HepG2 (cell line): Measurements from ENCODE around the gene MACROD2. TPM values are rescaled to one million over a fixed set of nuclear protein-coding genes. Genes with fewer than 3 reads are reported as not detected.

ENCODE experiments used
- ATAC-seq: fragments of 200-7000 bp; cut with Tn5 transposase; 3 replicates; pipeline ENCODE4 v1.9.1; 2020; ENCODE audit warnings: mild to moderate bottlenecking, moderate library complexity
- BruUV-seq: library from RNA; stranded (reverse); fragments of 400-500 nt; replicated peaks from 2 replicates; lab custom pipeline; 2021; lab: Mats Ljungman, UMichigan
- CTCF ChIA-PET: fragments of 300-600 bp; formaldehyde crosslinking; extraction: SDS; loops from one replicate; lab custom pipeline; 2021; ENCODE audit warnings: low total read pairs, inconsistent platforms, low intra/inter-chr PET ratio; lab: Yijun Ruan, JAX
- POLR2A ChIA-PET: fragments of 350-600 bp; sonication (Branson Sonifier 250); formaldehyde crosslinking; loops from one replicate; lab custom pipeline; 2020; ENCODE audit warnings: antibody characterized with exemption, inconsistent platforms; lab: Yijun Ruan, JAX
- DNase-seq: peaks from one replicate; pipeline ENCODE4 v3.0.0-alpha.2; 2015; ENCODE audit warnings: low spot score
- FAIRE-seq: peaks from 3 replicates; lab custom pipeline; 2011; peaks lifted over from hg19 to GRCh38; lab: Jason Lieb, UNC
- H2AFZ ChIP-seq: one replicate; pipeline ENCODE4 v1.6.1; 2011; ENCODE audit warnings: low read length, inconsistent platforms
- H3K27ac ChIP-seq: fragments of 300-600 bp; 3 replicates; pipeline ENCODE4 v1.8.0; 2011; ENCODE audit warnings: mixed run types, mild to moderate bottlenecking, mixed read lengths, low read length, inconsistent platforms; ENCODE audit not compliant: insufficient read depth; ENCODE audit errors: extremely low read length
- H3K27me3 ChIP-seq, 2 experiments: fragments of 200-600 bp in 1 of 2; 2 replicates in 1 of 2; 3 replicates in 1 of 2; pipeline versions ENCODE4 v1.6.0 to v1.8.0; 2011; ENCODE audit warnings: low read length in 2 of 2, mild to moderate bottlenecking in 2 of 2, moderate library complexity in 2 of 2, inconsistent platforms in 1 of 2; ENCODE audit not compliant: insufficient read depth in 2 of 2, control insufficient read depth in 1 of 2
- H3K36me3 ChIP-seq, 2 experiments: fragments of 200-600 bp in 1 of 2; replicated peaks in 1 of 2; 2 replicates in 1 of 2; 3 replicates in 1 of 2; pipeline versions ENCODE4 v1.5.1 to v1.8.0; 2011; ENCODE audit warnings: low read length in 2 of 2, inconsistent platforms in 1 of 2; ENCODE audit not compliant: insufficient read depth in 2 of 2, control insufficient read depth in 1 of 2
- H3K4me1 ChIP-seq: 2 replicates; pipeline ENCODE4 v1.5.1; 2012; ENCODE audit warnings: low read length, inconsistent platforms; ENCODE audit not compliant: insufficient read depth
- H3K4me2 ChIP-seq: 2 replicates; pipeline ENCODE4 v1.6.0; 2011; ENCODE audit warnings: low read depth, low read length, inconsistent platforms
- H3K4me3 ChIP-seq, 3 experiments: fragments of 200-600 bp in 1 of 3; sonication (generic), shearing (Covaris generic) in 1 of 3; replicated peaks in 1 of 3; 2 replicates each; pipeline ENCODE4 v1.5.1; 2011 to 2016; ENCODE audit warnings: low read length in 3 of 3, inconsistent platforms in 2 of 3, low read depth in 2 of 3, mild to moderate bottlenecking in 2 of 3, control low read depth in 1 of 3, mixed read lengths in 1 of 3; ENCODE audit not compliant: insufficient read depth in 1 of 3
- H3K79me2 ChIP-seq: one replicate; pipeline ENCODE4 v1.6.1; 2011; ENCODE audit warnings: low read length, inconsistent platforms; ENCODE audit not compliant: insufficient read depth
- H3K9ac ChIP-seq: 2 replicates; pipeline ENCODE4 v1.6.0; 2011; ENCODE audit warnings: mild to moderate bottlenecking, low read depth, low read length, inconsistent platforms; ENCODE audit not compliant: insufficient read depth
- H3K9me3 ChIP-seq: 2 replicates; pipeline ENCODE4 v1.5.1; 2012; ENCODE audit warnings: mild to moderate bottlenecking, low read length
- H4K20me1 ChIP-seq: 2 replicates; pipeline ENCODE4 v1.6.0; 2011; ENCODE audit warnings: inconsistent platforms, mild to moderate bottlenecking, low read length, moderate library complexity; ENCODE audit not compliant: insufficient read depth
- CENPBD1 ChIP-seq: sonication (generic); formaldehyde crosslinking; IDR thresholded peaks from 2 replicates; pipeline ENCODE4 v1.8.0; 2022; ENCODE audit warnings: missing genetic modification reagents, low read depth, mild to moderate bottlenecking, borderline replicate concordance
- GFI1 ChIP-seq: sonication (generic); formaldehyde crosslinking; IDR thresholded peaks from 2 replicates; pipeline ENCODE4 v1.5.0; 2020; ENCODE audit warnings: missing genetic modification reagents, mild to moderate bottlenecking, borderline replicate concordance
- IRF2 ChIP-seq: IDR thresholded peaks from 2 replicates; pipeline ENCODE4 v1.6.1; 2018; ENCODE audit warnings: missing genetic modification reagents, missing compliant biosample characterization
- NCOA2 ChIP-seq: sonication (generic); formaldehyde crosslinking; IDR thresholded peaks from 2 replicates; pipeline ENCODE4 v1.8.0; 2022; ENCODE audit warnings: inconsistent platforms
- NRL ChIP-seq: sonication (generic); formaldehyde crosslinking; IDR thresholded peaks from 2 replicates; pipeline ENCODE4 v1.5.0; 2020; ENCODE audit warnings: missing genetic modification reagents, mild to moderate bottlenecking, moderate library complexity, borderline replicate concordance
- RAD21 ChIP-seq: fragments of 450-650 bp; formaldehyde crosslinking; IDR thresholded peaks from 2 replicates; pipeline ENCODE4 v1.5.0; 2020; ENCODE audit warnings: mild to moderate bottlenecking
- SUZ12 ChIP-seq: fragments of 150-350 bp; IDR thresholded peaks from 2 replicates; pipeline ENCODE4 v1.6.1; 2014; ENCODE audit warnings: low read depth, low read length
- THRA ChIP-seq: sonication (generic); formaldehyde crosslinking; IDR thresholded peaks from 2 replicates; pipeline ENCODE4 v1.4.0; 2020; ENCODE audit warnings: missing genetic modification reagents, borderline replicate concordance
- ZNF362 ChIP-seq: sonication (generic); formaldehyde crosslinking; IDR thresholded peaks from 2 replicates; pipeline ENCODE4 v1.4.0; 2020; ENCODE audit warnings: missing genetic modification reagents, mild to moderate bottlenecking, borderline replicate concordance
- ZNF772 ChIP-seq: sonication (generic); formaldehyde crosslinking; IDR thresholded peaks from 2 replicates; pipeline ENCODE4 v1.5.0; 2020; ENCODE audit warnings: mild to moderate bottlenecking, missing genetic modification reagents
- ZSCAN12 ChIP-seq: sonication (generic); formaldehyde crosslinking; IDR thresholded peaks from 2 replicates; pipeline ENCODE4 v1.9.0; 2021; ENCODE audit warnings: mild to moderate bottlenecking, missing genetic modification reagents
- WGBS: methylation state at CpG from one replicate; pipeline ENCODE4 v1.1.6; 2017; ENCODE audit warnings: low lambda C conversion rate; 5-methylcytosine and 5-hydroxymethylcytosine counted together
- in situ Hi-C: cut with HindIII; loops from 2 replicates; pipeline ENCODE4 v1.10.0; 2017; ENCODE audit warnings: low pct_unique_long_range_greater_than_20kb; ENCODE audit not compliant: extremely low pct_ligation_motif_present
- intact Hi-C: fragments of 100-400 bp; cut with micrococcal nuclease; formaldehyde crosslinking; loops from one replicate; pipeline ENCODE4 v1.10.0; 2022; ENCODE audit not compliant: unreplicated experiment
- polyA plus RNA-seq, 8 experiments: library from polyadenylated mRNA; depleted of rRNA in 3 of 8; stranded (reverse) in 7 of 8; unstranded in 1 of 8; fragments of >200 nt; fragmentation: Illumina TruSeq in 4 of 8; extraction: Trizol in 4 of 8; gene quantifications; 2 replicates each; pipeline versions ENCODE4 v1.2.1 to v1.2.3, GENCODE V29; 2011 to 2016; ENCODE audit warnings: low read depth in 4 of 8, missing spikeins in 1 of 8, mixed read lengths in 1 of 8; ENCODE audit not compliant: insufficient read depth in 1 of 8
- total RNA-seq, 5 experiments: library from RNA; depleted of rRNA; stranded (reverse); fragments of >200 nt; fragmentation: Illumina TruSeq; extraction: Trizol; gene quantifications; 2 replicates each; pipeline ENCODE4 v1.2.3, GENCODE V29; 2016; ENCODE audit warnings: low read depth in 1 of 5

Gene MACROD2
- total and polyA plus RNA-seq, 2 of the 13 experiments (the other 11 are each of a cell fraction or from before 2014, with no cell fraction given) = 0.13 to 0.51 TPM

- intact Hi-C loops = no loop called here
- BruUV-seq = no TSS peak
- no peak for TF ChIP-seq IRF2 (CRISPR knock-in tag)
- TF ChIP-seq SUZ12 = no peak
- TF ChIP-seq THRA = no peak
- no peak overlapping the region for H3K9ac ChIP-seq
- no peak overlapping the region for H3K27ac ChIP-seq
- no peak overlapping the region for H2AFZ ChIP-seq
- DNase-seq (no peak), FAIRE-seq (no peak), ATAC-seq (no peak)
- no peak overlapping the region for H3K4me2 ChIP-seq
- H3K9me3 ChIP-seq = peaks cover 80% of the 10 kb centered on the region
- in situ Hi-C loops = no loop called here
- no peak overlapping the region for H3K4me3 ChIP-seq
- no peaks in the 10 kb centered on the region for H3K36me3 ChIP-seq
- H4K20me1 ChIP-seq = no peaks in the 10 kb centered on the region
- no peaks in the 10 kb centered on the region for H3K79me2 ChIP-seq
- no peaks in the 10 kb centered on the region for H3K27me3 ChIP-seq
- POLR2A ChIA-PET = no interaction called here
- WGBS = 74% methylated on average over 1 of the region's 1 CpG
- CTCF ChIA-PET = no interaction called here
- no peaks in the 10 kb centered on the region for H3K4me1 ChIP-seq
These were observed 2029.8 kb downstream of the MACROD2 start for GRCh38 chr20:16025084-16025483.

GRCh38 chr20:16027686-16028085 is 2032.4 kb downstream of the MACROD2 start:
- Histone ChIP-seq H3K79me2 (no peaks in the 10 kb centered on the region), H3K4me3 (no peak overlapping the region), H3K9ac (no peak overlapping the region), H3K4me2 (no peak overlapping the region), H3K36me3 (no peaks in the 10 kb centered on the region), H3K27ac (no peak overlapping the region), H3K4me1 (no peaks in the 10 kb centered on the region), H2AFZ (no peak overlapping the region), H3K27me3 (no peaks in the 10 kb centered on the region), H3K9me3 (peaks cover 67% of the 10 kb centered on the region), H4K20me1 (no peaks in the 10 kb centered on the region)
- ChIA-PET POLR2A (no interaction called here), CTCF (no interaction called here)
- ATAC-seq (no peak), DNase-seq (no peak), FAIRE-seq (no peak)
- TF ChIP-seq RAD21 (no peak), NCOA2 (no peak), NRL (no peak), ZNF772 (no peak), ZNF362 (no peak), CENPBD1 (CRISPR knock-in tag) (no peak), ZSCAN12 (CRISPR knock-in tag) (no peak), GFI1 (CRISPR knock-in tag) (no peak)
- intact Hi-C loops = no loop called here
- BruUV-seq = no TSS peak
- in situ Hi-C loops = no loop called here
